ENCODE data around the gene ZBED4. TPM values are rescaled to one million over a fixed set of nuclear protein-coding genes. Genes with fewer than 3 reads are reported as not detected.

The ZBED4 gene
- total and polyA plus RNA-seq, 2 of the 13 experiments (the other 11 are each of a cell fraction or from before 2014, with no cell fraction given), result 5.4 to 9.6 TPM

DNA sequence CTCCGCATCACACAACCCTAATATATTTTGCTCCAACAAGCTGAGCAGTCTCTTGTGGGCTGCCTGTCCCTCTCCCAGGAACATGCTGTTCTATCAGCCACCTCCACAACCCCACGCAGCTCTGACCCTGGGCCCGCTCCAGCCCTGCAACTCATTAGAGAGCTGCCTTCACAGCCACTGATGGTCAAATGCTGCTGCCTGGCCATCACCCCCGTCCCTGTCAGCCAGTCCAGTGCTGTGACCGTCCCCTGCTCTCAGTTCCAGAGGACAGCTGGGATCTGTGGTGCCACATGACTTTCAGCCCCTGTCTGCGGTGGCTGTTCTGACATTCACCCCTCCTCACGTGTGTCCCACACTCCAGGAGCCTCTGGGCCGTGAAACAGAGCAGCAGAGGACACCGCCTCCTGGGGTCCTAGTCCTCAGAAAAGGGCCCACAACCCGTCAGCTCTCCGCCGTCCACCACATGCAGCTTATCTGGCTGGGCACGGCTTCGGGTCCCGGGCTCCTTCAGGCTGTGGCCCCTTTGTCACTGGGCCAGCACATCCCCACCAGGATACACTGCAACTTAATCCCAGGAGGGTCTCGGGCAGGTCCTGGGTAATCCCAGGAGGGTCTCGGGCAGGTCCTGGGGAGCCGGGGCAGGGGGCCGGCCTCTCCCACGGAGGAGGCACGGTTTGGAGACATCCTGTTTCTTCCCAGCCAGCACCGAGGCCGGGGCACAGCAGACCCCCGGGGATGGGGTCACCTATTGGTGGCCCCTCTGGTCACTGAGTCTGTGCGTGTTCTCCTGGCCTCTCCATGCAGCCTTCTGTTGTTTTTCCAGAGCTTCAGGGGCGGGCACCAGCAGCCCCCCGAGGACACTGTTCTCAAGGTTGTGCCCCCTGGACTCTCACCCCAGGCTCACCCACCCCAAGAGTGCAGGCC is 79.9 kb downstream of the ZBED4 start (continued):
- no peak for TF ChIP-seq ZNF703 (CRISPR knock-in tag; IDR thresholded peaks at IDR 0.05; ENCODE audit: borderline replicate concordance)
- no peak for TF ChIP-seq SOX6 (IDR thresholded peaks at IDR 0.05)
- peak; percentile 14 for TF ChIP-seq SOX6 (CRISPR knock-in tag; IDR thresholded peaks at IDR 0.05)
- no peak for TF ChIP-seq ZNF503 (CRISPR knock-in tag; IDR thresholded peaks at IDR 0.05)
- TF ChIP-seq, protein P1, sequence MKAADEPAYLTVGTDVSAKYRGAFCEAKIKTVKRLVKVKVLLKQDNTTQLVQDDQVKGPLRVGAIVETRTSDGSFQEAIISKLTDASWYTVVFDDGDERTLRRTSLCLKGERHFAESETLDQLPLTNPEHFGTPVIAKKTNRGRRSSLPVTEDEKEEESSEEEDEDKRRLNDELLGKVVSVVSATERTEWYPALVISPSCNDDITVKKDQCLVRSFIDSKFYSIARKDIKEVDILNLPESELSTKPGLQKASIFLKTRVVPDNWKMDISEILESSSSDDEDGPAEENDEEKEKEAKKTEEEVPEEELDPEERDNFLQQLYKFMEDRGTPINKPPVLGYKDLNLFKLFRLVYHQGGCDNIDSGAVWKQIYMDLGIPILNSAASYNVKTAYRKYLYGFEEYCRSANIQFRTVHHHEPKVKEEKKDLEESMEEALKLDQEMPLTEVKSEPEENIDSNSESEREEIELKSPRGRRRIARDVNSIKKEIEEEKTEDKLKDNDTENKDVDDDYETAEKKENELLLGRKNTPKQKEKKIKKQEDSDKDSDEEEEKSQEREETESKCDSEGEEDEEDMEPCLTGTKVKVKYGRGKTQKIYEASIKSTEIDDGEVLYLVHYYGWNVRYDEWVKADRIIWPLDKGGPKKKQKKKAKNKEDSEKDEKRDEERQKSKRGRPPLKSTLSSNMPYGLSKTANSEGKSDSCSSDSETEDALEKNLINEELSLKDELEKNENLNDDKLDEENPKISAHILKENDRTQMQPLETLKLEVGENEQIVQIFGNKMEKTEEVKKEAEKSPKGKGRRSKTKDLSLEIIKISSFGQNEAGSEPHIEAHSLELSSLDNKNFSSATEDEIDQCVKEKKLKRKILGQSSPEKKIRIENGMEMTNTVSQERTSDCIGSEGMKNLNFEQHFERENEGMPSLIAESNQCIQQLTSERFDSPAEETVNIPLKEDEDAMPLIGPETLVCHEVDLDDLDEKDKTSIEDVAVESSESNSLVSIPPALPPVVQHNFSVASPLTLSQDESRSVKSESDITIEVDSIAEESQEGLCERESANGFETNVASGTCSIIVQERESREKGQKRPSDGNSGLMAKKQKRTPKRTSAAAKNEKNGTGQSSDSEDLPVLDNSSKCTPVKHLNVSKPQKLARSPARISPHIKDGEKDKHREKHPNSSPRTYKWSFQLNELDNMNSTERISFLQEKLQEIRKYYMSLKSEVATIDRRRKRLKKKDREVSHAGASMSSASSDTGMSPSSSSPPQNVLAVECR (CRISPR knock-in tag; IDR thresholded peaks at IDR 0.05; ENCODE audit: borderline replicate concordance), result 0 out of 2 replicates have a peak, but pooled peaks have one; percentile 1
- peak; percentile 73; the same call in 1 of the 2 replicates for TF ChIP-seq ZSCAN25 (CRISPR knock-in tag; IDR thresholded peaks at IDR 0.05)
- 0 out of 2 replicates have a peak, but pooled peaks have one; percentile 24 for TF ChIP-seq ZNF292 (CRISPR knock-in tag; IDR thresholded peaks at IDR 0.05; ENCODE audit: borderline replicate concordance, low read depth)
- peak; percentile 22; the same call in 1 of the 2 replicates for TF ChIP-seq MYC (CRISPR knock-in tag; IDR thresholded peaks at IDR 0.05; ENCODE audit: borderline replicate concordance)
- TF ChIP-seq SRSF1 (optimal IDR thresholded peaks at IDR 0.05; ENCODE audit: low read depth, low read length), result no peak
- TF ChIP-seq FOSL2 (CRISPR knock-in tag; IDR thresholded peaks at IDR 0.05), result 0 out of 2 replicates have a peak, but pooled peaks have one; percentile 3
- peak; percentile 30; the same call in 1 of the 2 replicates for TF ChIP-seq ZFX (CRISPR knock-in tag; IDR thresholded peaks at IDR 0.05; ENCODE audit: low read depth)
- 0 out of 2 replicates have a peak, but pooled peaks have one; percentile 31 for TF ChIP-seq HOXA9 (CRISPR knock-in tag; IDR thresholded peaks at IDR 0.05; ENCODE audit: borderline replicate concordance)
- peak; percentile 74 for TF ChIP-seq SAP130 (CRISPR knock-in tag; IDR thresholded peaks at IDR 0.05; ENCODE audit: low read depth)
- TF ChIP-seq, protein P2, sequence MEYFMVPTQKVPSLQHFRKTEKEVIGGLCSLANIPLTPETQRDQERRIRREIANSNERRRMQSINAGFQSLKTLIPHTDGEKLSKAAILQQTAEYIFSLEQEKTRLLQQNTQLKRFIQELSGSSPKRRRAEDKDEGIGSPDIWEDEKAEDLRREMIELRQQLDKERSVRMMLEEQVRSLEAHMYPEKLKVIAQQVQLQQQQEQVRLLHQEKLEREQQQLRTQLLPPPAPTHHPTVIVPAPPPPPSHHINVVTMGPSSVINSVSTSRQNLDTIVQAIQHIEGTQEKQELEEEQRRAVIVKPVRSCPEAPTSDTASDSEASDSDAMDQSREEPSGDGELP (IDR thresholded peaks at IDR 0.05; ENCODE audit: borderline replicate concordance, low read depth), result peak; percentile 84; the same call in 1 of the 2 replicates
- no peak for TF ChIP-seq MTA1 (CRISPR knock-in tag; IDR thresholded peaks at IDR 0.05; ENCODE audit: borderline replicate concordance)
- TF ChIP-seq MIER3 (CRISPR knock-in tag; IDR thresholded peaks at IDR 0.05; ENCODE audit: borderline replicate concordance), result no peak
- TF ChIP-seq ZFP91 (CRISPR knock-in tag; IDR thresholded peaks at IDR 0.05; ENCODE audit: borderline replicate concordance), result peak; percentile 28; the same call in 1 of the 2 replicates

Measured in HepG2 (cell line).